ENCODE results near the gene RMRP.
A peak's percentile ranks its signal among the peaks of the same experiment; 100 is the strongest.
"Not testable (repeated sequence)": the region's sequence is repeated elsewhere in the genome, so short reads cannot be mapped to it uniquely, and the experiment has no call there.

The RMRP gene

GRCh38 chr9:35664531-35665470 lies 7.0 kb upstream of the RMRP start, which contains the start of gene ARHGEF39:
ARHGEF39 (minus strand) TSS chr9:35665195; CDS start chr9:35665169, 26 bp downstream.
- DNase-seq (ENCODE audit: low spot score): peak; percentile 55

GRCh38 chr9:35662437-35662836 lies 4.6 kb upstream of the RMRP start:
- DNase-seq (ENCODE audit: low spot score): no peak

GRCh38 chr9:35661756-35662350 lies 4.0 kb upstream of the RMRP start:
- DNase-seq (ENCODE audit: low spot score): peak; percentile 54

- no peak for DNase-seq (ENCODE audit: low spot score)
Measured at GRCh38 chr9:35660966-35661415, 3.2 kb upstream of the RMRP start.

- DNase-seq (ENCODE audit: low spot score): no peak
Measured at GRCh38 chr9:35659340-35659739, 1.5 kb upstream of the RMRP start.

GRCh38 chr9:35658968-35659220 lies 1.1 kb upstream of the RMRP start:
- no peak for DNase-seq (ENCODE audit: low spot score)

GRCh38 chr9:35658137-35658967 lies 533 bp upstream of the RMRP start, which contains the start of gene CCDC107:
CCDC107 (plus strand) TSS chr9:35658292; CDS start chr9:35658380, 88 bp downstream.
- peak; percentile 81 for DNase-seq (ENCODE audit: low spot score)

GRCh38 chr9:35656831-35657545 lies 831 bp downstream of the RMRP start:
- no peak for DNase-seq (ENCODE audit: low spot score)

- no peak for DNase-seq (ENCODE audit: low spot score)
Measured at GRCh38 chr9:35656348-35656747, 1.5 kb downstream of the RMRP start.

GRCh38 chr9:35653611-35654010 lies 4.2 kb downstream of the RMRP start:
- no peak for DNase-seq (ENCODE audit: low spot score)

DNA sequence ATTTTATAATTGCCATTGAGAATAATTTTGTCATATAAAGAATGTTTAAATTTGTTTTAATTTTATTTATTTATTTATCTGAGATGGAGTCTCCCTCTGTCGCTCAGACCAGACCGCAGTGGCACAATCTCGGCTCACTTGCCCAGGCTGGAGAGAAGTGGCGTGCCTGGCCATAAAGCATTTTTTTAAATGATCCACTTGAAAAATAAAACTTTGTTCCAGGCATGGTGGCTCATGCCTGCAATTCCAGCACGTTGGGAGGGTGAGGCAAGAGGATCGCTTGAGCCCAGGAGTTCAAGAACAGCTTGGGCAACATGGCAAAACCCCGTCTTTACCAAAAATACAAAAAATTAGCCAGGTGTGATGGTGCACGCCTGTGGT lies 5.0 kb downstream of the RMRP start:
- no peak for DNase-seq (ENCODE audit: low spot score)

- no peak for DNase-seq (ENCODE audit: low spot score)
Measured at GRCh38 chr9:35651956-35652828, 5.6 kb downstream of the RMRP start.

DNA sequence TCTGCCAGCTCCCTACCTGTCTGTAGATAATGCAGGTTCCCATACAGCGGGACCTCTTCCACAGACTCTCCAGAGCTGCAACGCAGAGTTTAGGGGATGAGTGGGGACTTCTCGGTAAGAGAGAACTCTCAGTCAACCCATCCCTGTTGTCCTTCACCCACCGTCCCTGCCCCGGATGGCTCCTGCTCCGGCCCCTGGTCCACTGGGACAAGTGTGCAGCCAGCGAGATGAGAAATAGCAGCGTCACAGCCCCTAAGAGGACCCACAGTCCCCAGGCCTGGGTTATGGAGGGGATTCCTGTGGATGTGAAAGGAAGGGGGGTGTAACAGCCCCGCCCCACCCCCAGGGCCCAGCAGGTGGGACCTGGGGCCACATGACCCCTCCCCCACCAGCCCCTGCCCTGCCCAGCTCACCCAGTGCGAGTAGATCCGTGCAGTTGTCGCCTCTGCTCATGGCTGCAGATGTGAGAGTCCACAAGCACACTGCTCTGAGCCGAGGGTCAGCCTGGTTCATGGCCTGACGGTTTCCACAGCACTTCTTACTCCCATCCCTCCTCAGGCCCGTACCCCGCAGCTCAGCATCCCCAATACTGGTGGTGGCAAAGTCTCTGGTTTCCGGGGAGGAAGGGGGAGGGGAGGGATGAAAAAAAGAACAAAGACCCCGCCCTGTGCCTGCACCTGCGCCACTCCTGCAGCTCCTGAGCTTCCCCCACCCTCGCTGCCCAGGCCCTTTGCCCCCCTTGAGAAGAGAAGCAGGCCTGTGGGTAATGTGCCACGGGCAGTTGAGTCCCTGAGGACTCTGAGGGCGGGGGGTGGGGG lies 7.3 kb downstream of the RMRP start, which contains the start of gene SIT1:
TSS of gene SIT1 (minus strand) at position 591 of the 818 bp plus-strand sequence. CDS start at position 513, 78 bp downstream.
- DNase-seq (ENCODE audit: low spot score): peak; percentile 40

GRCh38 chr9:35649431-35650340 lies 8.1 kb downstream of the RMRP start:
- peak; percentile 46 for DNase-seq (ENCODE audit: low spot score)

DNA sequence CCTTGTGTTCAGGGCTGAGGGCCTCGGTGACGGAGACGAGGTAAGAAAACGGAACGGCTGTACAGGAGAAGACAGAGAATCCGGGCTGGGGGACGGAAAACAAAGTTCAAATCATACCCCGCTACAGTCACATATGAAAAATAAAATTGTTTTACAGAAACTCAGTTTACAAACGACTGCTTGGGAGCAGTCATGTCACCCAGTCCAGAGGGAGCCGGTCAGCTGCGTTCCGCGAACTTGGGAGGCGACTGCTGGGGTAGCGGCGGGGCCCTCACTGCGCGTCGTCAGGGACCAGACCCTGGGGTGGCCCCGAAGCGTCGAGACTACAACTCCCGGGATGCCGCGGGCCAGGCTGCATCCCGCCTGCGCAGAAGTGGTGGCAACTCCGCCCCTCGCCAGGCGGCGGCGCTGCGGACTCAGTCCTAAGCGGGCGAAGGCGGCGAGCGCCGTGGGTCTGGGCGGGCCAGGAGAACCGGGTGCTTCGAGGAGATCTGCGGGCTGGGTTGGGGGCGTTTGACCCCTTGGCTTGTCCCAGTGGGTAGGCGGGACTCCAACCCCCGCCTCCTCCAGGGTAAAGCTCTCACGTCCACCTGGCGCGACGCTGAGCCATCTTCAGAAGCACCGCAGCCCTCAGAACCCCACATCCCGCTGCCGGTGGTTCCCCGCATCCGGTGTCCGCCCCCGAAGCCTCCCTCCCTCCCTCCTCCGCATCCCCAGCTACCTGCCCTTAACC lies 11.1 kb downstream of the RMRP start:
- peak; percentile 90 for DNase-seq (ENCODE audit: low spot score)

GRCh38 chr9:35646153-35646532 lies 11.7 kb downstream of the RMRP start:
- no peak for DNase-seq (ENCODE audit: low spot score)

GRCh38 chr9:35645736-35646135 lies 12.1 kb downstream of the RMRP start:
- DNase-seq (ENCODE audit: low spot score): not testable (repeated sequence)

- no peak for DNase-seq (ENCODE audit: low spot score)
Measured at GRCh38 chr9:35643046-35643445, 14.8 kb downstream of the RMRP start.

All from CD4-positive, alpha-beta T cell treated with Interleukin-15 for 4 hours (primary cell).